ENCODE data around the gene CMTM1.

DNA sequence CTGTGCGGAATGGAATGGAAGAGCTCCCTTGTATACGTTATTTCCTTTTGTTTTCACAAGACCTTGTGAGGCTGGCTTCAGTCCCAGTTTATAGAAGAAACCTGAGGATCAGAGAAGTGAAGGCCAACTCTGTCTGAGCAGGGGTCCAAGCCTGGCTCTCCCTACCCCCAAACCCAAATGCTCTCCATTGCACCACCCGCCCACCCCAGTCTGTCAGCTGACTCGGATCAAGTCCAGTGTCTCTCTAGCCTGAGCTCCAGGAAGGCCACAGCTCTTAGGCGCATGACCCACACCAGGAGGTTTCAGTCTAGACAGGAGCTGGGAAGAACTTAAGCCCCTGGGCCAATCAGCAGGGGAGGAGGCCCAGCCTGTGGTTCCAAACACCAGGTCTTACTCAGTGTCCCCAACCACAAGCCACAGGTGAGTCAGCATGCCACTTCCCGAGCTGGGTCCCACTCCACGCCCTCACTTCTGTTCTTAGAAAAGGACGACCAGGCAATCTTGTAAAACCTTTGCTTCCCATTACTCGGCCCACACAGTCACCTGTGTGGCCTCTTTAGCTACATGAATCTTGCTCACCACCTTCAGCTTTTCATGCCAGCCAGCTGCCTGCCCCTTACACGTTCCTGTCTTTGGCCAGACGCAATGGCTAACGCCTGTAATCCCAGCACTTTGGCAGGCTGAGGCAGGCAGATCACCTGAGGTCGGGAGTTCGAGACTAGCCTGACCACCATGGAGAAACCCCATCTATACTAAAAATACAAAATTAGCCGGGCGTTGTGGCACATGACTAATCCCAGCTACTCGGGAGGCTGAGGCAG is 44.1 kb upstream of the CMTM1 start:
- TF ChIP-seq, protein P1, sequence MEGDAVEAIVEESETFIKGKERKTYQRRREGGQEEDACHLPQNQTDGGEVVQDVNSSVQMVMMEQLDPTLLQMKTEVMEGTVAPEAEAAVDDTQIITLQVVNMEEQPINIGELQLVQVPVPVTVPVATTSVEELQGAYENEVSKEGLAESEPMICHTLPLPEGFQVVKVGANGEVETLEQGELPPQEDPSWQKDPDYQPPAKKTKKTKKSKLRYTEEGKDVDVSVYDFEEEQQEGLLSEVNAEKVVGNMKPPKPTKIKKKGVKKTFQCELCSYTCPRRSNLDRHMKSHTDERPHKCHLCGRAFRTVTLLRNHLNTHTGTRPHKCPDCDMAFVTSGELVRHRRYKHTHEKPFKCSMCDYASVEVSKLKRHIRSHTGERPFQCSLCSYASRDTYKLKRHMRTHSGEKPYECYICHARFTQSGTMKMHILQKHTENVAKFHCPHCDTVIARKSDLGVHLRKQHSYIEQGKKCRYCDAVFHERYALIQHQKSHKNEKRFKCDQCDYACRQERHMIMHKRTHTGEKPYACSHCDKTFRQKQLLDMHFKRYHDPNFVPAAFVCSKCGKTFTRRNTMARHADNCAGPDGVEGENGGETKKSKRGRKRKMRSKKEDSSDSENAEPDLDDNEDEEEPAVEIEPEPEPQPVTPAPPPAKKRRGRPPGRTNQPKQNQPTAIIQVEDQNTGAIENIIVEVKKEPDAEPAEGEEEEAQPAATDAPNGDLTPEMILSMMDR (conservative IDR thresholded peaks at IDR 0.05; ENCODE audit: low read length), result no peak
- TF ChIP-seq EZH2phosphoT487 (IDR thresholded peaks at IDR 0.05; ENCODE audit: borderline replicate concordance), result no peak
